AG04449 (cell line): ENCODE data around the gene OR5AU1.

Experiments
- CTCF ChIA-PET: fragments of 350-600 bp; formaldehyde crosslinking; extraction: SDS; loops from one replicate; lab custom pipeline; 2021; ENCODE audit warnings: antibody characterized with exemption; lab: Yijun Ruan, JAX
- POLR2A ChIA-PET: fragments of 400-600, 350-600 bp; formaldehyde crosslinking; extraction: SDS; loops from one replicate; lab custom pipeline; 2020; ENCODE audit warnings: antibody characterized with exemption, inconsistent platforms; lab: Yijun Ruan, JAX
- DNase-seq: peaks from one replicate; pipeline ENCODE4 v3.0.0-alpha.2; 2010; ENCODE audit warnings: low read depth, low spot score
- H3K4me3 ChIP-seq: 2 replicates; pipeline ENCODE4 v1.5.1; 2011; ENCODE audit warnings: low read depth, mild to moderate bottlenecking, control low read depth, low read length
- TF ChIP-seq, protein P1 (sequence below): IDR thresholded peaks from one replicate; pipeline ENCODE4 v1.5.1; 2011; ENCODE audit warnings: mild to moderate bottlenecking, moderate library complexity, low read length, control low read depth, inconsistent platforms; ENCODE audit not compliant: insufficient read depth; ENCODE audit errors: missing control alignments

Gene OR5AU1

DNA sequence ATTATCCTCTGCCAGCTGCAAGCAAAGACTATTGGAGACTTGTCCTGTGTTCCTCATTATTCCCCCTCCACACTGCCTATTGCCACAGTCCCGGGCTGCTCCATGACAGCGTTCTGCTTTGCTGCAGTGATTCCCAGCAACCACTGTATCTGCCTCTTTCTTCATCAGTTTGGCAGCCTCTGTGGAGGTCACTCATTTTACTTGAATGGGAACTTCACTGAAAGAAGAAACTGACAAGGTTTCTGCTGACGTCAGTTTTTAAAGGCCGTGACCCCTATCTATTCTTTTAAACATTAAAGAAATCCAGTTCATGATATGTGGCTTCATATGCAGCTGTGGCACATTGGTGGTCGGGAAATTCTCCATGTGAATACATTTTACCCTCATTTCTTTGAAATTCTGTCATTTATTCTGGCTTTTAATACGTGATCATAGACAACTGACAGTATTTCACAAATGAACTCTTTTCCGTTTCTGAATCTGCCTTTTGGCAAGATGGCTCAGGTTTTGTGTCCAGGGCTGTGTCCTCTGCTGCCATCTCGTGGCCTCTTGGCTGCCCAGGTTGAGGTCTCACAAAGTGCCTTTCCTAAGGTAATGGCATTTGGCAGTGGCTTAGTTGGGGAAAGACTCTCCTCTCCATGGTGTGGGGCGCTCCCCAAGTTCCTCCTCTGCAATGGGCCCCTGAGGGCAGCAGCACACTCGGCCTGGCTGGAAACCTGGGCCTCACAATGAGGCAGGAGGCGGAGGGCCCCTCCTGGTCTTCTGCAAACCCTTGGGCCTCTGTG is 49.2 kb downstream of the OR5AU1 start:
- DNase-seq = no peak
- ChIA-PET POLR2A (no interaction called here), CTCF (interaction anchor here (0.9 to 14.2 kb wide), 26 partner anchors 8 to 493 kb away, joined by 3 to 684 read pairs (median 14); partner anchors contain the start of genes ARHGEF40, METTL17, RNASE7 and SLC39A2)
- TF ChIP-seq, protein P1, sequence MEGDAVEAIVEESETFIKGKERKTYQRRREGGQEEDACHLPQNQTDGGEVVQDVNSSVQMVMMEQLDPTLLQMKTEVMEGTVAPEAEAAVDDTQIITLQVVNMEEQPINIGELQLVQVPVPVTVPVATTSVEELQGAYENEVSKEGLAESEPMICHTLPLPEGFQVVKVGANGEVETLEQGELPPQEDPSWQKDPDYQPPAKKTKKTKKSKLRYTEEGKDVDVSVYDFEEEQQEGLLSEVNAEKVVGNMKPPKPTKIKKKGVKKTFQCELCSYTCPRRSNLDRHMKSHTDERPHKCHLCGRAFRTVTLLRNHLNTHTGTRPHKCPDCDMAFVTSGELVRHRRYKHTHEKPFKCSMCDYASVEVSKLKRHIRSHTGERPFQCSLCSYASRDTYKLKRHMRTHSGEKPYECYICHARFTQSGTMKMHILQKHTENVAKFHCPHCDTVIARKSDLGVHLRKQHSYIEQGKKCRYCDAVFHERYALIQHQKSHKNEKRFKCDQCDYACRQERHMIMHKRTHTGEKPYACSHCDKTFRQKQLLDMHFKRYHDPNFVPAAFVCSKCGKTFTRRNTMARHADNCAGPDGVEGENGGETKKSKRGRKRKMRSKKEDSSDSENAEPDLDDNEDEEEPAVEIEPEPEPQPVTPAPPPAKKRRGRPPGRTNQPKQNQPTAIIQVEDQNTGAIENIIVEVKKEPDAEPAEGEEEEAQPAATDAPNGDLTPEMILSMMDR = peak; percentile 85
- no peak overlapping the region for H3K4me3 ChIP-seq

DNA sequence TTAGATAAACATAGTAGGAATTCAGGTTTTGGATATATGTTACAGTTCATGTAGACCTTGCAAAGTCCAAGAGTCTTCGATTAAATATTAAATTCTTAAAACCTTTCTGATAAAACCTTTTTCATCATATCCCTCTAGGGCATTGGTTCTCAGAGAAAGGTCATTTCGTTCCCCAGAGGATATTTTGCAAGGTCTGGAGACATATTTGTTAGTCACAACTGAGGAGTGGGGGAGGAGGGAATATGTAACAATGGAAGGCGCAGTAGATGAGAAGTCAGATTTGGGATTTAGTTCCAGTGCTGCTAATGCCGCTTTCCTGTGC is 49.7 kb downstream of the OR5AU1 start:
- no peak for DNase-seq
- ChIA-PET CTCF (interaction anchor here (1.0 to 14.2 kb wide), 23 partner anchors 9 to 493 kb away, joined by 3 to 684 read pairs (median 35); partner anchors contain the start of genes ARHGEF40, METTL17, RNASE7 and SLC39A2), POLR2A (no interaction called here)
- TF ChIP-seq, protein P1 = no peak
- no peak overlapping the region for H3K4me3 ChIP-seq

DNA sequence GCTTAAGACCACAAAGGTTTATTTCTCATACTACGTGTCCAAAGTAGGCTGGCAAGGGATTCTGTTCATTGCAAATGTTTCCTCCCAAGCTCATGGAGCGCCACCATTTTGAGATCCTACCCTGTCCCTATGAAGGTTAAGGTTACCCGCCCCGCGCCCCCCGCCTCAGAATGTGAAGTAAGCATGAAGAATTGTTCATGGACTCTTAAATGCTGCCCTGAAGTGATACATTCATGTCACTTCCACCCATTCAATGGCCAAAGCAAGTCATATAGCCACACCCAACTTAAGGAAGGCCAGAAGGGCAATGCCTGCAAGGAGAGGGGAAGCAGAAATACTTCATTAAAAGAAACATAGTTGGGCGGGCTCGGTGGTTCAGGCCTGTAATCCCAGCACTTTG is 50.8 kb downstream of the OR5AU1 start:
- no peak overlapping the region for H3K4me3 ChIP-seq
- ChIA-PET POLR2A (interaction anchor here (1.0 to 2.5 kb wide), 5 partner anchors 13 to 134 kb away, joined by 3 to 16 read pairs (median 5); no protein-coding TSS in a partner anchor), CTCF (interaction anchor here (0.6 to 14.2 kb wide), 43 partner anchors 10 to 424 kb away, joined by 3 to 684 read pairs (median 7); partner anchors contain the start of genes ARHGEF40, METTL17, NDRG2 and RNASE7)
- no peak for DNase-seq
- TF ChIP-seq, protein P1 = no peak
